ENCODE measurements around the gene MN1. TPM values are rescaled to one million over a fixed set of nuclear protein-coding genes. Genes with fewer than 3 reads are reported as not detected.

MN1 gene
- total and polyA plus RNA-seq, 8 donors = 0.54 to 2.6 (median 0.91) TPM

GRCh38 chr22:27719036-27719347, 82.6 kb downstream of the MN1 start:
- H3K36me3 ChIP-seq = no peaks in the 10 kb centered on the region
- no peaks in the 10 kb centered on the region for H3K27me3 ChIP-seq
- ATAC-seq = no peak
- DNase-seq = no peak
- no peaks in the 10 kb centered on the region for H3K9me3 ChIP-seq
- FAIRE-seq = no peak
- WGBS, 2 donors = 28 to 33% methylated on average over 3 of the region's 3 CpGs
- H3K4me1 ChIP-seq = no peaks in the 10 kb centered on the region
- H3K4me3 ChIP-seq = no peak overlapping the region
- intact Hi-C loops (cut with DNase I) = no loop called here
- H3K27ac ChIP-seq = no peak overlapping the region
- TF ChIP-seq, protein P1, sequence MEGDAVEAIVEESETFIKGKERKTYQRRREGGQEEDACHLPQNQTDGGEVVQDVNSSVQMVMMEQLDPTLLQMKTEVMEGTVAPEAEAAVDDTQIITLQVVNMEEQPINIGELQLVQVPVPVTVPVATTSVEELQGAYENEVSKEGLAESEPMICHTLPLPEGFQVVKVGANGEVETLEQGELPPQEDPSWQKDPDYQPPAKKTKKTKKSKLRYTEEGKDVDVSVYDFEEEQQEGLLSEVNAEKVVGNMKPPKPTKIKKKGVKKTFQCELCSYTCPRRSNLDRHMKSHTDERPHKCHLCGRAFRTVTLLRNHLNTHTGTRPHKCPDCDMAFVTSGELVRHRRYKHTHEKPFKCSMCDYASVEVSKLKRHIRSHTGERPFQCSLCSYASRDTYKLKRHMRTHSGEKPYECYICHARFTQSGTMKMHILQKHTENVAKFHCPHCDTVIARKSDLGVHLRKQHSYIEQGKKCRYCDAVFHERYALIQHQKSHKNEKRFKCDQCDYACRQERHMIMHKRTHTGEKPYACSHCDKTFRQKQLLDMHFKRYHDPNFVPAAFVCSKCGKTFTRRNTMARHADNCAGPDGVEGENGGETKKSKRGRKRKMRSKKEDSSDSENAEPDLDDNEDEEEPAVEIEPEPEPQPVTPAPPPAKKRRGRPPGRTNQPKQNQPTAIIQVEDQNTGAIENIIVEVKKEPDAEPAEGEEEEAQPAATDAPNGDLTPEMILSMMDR (IDR thresholded peaks at IDR 0.05) = no peak

DNA sequence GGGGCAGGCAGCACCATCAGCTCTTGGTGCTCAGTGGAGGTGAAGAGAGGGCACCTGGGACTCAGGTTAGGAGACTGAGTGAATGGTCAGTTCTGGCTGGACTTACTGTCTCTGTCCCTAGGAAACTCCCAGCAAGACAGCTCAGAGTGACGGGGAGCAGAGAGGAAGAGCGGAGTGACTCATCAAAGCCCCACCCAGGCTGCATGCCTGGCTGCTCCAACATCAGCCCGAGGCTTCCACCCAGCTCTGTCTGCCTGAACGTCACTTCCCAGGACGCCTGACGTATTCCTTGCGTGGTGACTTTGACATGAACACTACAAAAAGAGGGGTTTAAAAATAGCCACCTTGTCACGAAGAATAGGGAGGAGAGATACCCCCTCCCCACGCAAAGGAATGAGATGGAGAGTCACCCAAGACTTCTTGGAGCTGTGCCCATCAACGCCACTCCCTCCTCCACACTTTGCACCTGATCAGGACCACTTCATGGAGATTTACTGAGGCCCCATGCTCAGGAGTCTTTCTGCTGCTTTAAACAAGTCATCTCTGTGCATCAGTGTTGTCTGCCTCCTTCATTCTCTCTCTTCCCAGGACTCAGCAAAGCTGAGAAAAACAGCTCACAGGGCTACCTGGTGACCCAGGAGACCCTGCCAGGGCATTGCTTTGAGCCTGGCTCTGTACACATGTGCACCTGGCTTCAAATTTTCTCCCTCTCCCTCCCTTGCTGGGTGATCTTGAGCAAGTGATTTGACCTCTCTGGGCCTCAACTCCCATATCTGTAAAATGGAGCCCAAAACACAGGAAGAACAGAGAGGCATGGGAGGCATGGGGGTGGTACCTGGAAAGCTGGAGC, 83.1 kb downstream of the MN1 start:
- ATAC-seq (peak in 3 of 4 donors; percentile 54 to 75 (median 72)), FAIRE-seq (no peak), DNase-seq (peak in 1 of 6 donors; percentile 18)
- Histone ChIP-seq H3K9me3 (no peaks in the 10 kb centered on the region), H3K27ac (no peak overlapping the region), H3K27me3 (no peaks in the 10 kb centered on the region), H3K4me1 (no peaks in the 10 kb centered on the region), H3K36me3 (no peaks in the 10 kb centered on the region), H3K4me3 (no peak overlapping the region)
- intact Hi-C loops (cut with DNase I) = no loop called here
- TF ChIP-seq, protein P1 (IDR thresholded peaks at IDR 0.05) = no peak
- 34 to 48% methylated on average over 10 of the region's 10 CpGs for WGBS, 2 donors

GRCh38 chr22:27717094-27717493, 84.5 kb downstream of the MN1 start:
- intact Hi-C loops (cut with DNase I) = no loop called here
- ATAC-seq = no peak
- DNase-seq = no peak
- Histone ChIP-seq H3K4me1 (no peaks in the 10 kb centered on the region), H3K9me3 (no peaks in the 10 kb centered on the region), H3K4me3 (no peak overlapping the region), H3K36me3 (no peaks in the 10 kb centered on the region), H3K27ac (no peak overlapping the region), H3K27me3 (no peaks in the 10 kb centered on the region)
- FAIRE-seq = no peak
- WGBS, 2 donors = 52 to 58% methylated on average over 9 of the region's 9 CpGs
- TF ChIP-seq, protein P1 (IDR thresholded peaks at IDR 0.05) = no peak

GRCh38 chr22:27716074-27716473, 85.5 kb downstream of the MN1 start:
- H3K27ac ChIP-seq = no peak overlapping the region
- no peaks in the 10 kb centered on the region for H3K4me1 ChIP-seq
- intact Hi-C loops (cut with DNase I) = no loop called here
- TF ChIP-seq, protein P1 (IDR thresholded peaks at IDR 0.05) = no peak
- H3K27me3 ChIP-seq = no peaks in the 10 kb centered on the region
- ATAC-seq (no peak), DNase-seq (no peak), FAIRE-seq (no peak)
- no peak overlapping the region for H3K4me3 ChIP-seq
- no peaks in the 10 kb centered on the region for H3K9me3 ChIP-seq
- no peaks in the 10 kb centered on the region for H3K36me3 ChIP-seq
- 92 to 96% methylated on average over 1 of the region's 1 CpG for WGBS, 2 donors

- Histone ChIP-seq H3K36me3 (no peaks in the 10 kb centered on the region), H3K9me3 (no peaks in the 10 kb centered on the region), H3K4me1 (no peaks in the 10 kb centered on the region), H3K27ac (no peak overlapping the region), H3K4me3 (no peak overlapping the region), H3K27me3 (no peaks in the 10 kb centered on the region)
- intact Hi-C loops (cut with DNase I) = no loop called here
- TF ChIP-seq, protein P1 (IDR thresholded peaks at IDR 0.05) = no peak
- FAIRE-seq (no peak), ATAC-seq (no peak), DNase-seq (no peak)
- WGBS, 2 donors = 66 to 72% methylated on average over 10 of the region's 10 CpGs
Observed at GRCh38 chr22:27715106-27715505, 86.5 kb downstream of the MN1 start.
